ENCODE data around the gene FARP1.

DNA sequence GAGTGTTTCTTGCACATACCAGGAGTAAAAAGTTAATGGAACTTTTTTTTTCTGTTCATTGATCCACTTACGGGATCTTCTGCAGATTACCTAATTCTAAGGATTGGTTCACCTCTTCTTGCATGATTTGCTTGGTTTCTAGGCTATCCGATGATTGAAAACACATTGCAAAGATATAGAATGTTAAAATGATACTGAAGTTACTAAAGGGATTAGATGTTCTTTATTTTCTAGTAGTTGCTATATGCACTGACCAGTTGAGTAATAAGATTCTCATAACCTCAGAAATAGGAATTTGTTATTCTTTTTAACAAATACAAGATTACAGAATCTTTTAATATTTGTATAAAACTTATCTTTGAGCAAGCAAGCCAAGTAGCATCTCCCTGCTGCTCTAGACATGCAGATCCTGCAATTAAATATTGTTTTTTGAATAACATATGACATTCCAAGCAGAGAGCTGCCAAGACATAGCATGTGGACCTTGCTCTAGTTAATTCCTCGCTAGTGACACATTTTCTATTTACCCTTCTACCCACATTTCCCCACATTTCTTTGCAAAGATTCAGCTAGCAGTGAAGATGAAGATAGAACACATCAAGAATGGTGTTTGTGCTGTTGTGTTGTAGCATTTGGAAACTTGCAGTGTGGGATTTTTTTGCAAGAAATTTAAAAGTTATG lies 85.9 kb downstream of the FARP1 start:
- TF ChIP-seq, protein P1, sequence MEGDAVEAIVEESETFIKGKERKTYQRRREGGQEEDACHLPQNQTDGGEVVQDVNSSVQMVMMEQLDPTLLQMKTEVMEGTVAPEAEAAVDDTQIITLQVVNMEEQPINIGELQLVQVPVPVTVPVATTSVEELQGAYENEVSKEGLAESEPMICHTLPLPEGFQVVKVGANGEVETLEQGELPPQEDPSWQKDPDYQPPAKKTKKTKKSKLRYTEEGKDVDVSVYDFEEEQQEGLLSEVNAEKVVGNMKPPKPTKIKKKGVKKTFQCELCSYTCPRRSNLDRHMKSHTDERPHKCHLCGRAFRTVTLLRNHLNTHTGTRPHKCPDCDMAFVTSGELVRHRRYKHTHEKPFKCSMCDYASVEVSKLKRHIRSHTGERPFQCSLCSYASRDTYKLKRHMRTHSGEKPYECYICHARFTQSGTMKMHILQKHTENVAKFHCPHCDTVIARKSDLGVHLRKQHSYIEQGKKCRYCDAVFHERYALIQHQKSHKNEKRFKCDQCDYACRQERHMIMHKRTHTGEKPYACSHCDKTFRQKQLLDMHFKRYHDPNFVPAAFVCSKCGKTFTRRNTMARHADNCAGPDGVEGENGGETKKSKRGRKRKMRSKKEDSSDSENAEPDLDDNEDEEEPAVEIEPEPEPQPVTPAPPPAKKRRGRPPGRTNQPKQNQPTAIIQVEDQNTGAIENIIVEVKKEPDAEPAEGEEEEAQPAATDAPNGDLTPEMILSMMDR (IDR thresholded peaks at IDR 0.05) = no peak
- TF ChIP-seq OVOL2 (CRISPR knock-in tag; IDR thresholded peaks at IDR 0.05; ENCODE audit: borderline replicate concordance) = no peak
- TF ChIP-seq MYBL2 (CRISPR knock-in tag; IDR thresholded peaks at IDR 0.05) = no peak
- TF ChIP-seq, protein P2, sequence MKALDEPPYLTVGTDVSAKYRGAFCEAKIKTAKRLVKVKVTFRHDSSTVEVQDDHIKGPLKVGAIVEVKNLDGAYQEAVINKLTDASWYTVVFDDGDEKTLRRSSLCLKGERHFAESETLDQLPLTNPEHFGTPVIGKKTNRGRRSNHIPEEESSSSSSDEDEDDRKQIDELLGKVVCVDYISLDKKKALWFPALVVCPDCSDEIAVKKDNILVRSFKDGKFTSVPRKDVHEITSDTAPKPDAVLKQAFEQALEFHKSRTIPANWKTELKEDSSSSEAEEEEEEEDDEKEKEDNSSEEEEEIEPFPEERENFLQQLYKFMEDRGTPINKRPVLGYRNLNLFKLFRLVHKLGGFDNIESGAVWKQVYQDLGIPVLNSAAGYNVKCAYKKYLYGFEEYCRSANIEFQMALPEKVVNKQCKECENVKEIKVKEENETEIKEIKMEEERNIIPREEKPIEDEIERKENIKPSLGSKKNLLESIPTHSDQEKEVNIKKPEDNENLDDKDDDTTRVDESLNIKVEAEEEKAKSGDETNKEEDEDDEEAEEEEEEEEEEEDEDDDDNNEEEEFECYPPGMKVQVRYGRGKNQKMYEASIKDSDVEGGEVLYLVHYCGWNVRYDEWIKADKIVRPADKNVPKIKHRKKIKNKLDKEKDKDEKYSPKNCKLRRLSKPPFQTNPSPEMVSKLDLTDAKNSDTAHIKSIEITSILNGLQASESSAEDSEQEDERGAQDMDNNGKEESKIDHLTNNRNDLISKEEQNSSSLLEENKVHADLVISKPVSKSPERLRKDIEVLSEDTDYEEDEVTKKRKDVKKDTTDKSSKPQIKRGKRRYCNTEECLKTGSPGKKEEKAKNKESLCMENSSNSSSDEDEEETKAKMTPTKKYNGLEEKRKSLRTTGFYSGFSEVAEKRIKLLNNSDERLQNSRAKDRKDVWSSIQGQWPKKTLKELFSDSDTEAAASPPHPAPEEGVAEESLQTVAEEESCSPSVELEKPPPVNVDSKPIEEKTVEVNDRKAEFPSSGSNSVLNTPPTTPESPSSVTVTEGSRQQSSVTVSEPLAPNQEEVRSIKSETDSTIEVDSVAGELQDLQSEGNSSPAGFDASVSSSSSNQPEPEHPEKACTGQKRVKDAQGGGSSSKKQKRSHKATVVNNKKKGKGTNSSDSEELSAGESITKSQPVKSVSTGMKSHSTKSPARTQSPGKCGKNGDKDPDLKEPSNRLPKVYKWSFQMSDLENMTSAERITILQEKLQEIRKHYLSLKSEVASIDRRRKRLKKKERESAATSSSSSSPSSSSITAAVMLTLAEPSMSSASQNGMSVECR (CRISPR knock-in tag; IDR thresholded peaks at IDR 0.05; ENCODE audit: borderline replicate concordance) = no peak
- no peak for TF ChIP-seq JUN (CRISPR knock-in tag; IDR thresholded peaks at IDR 0.05)
- TF ChIP-seq, protein P3, sequence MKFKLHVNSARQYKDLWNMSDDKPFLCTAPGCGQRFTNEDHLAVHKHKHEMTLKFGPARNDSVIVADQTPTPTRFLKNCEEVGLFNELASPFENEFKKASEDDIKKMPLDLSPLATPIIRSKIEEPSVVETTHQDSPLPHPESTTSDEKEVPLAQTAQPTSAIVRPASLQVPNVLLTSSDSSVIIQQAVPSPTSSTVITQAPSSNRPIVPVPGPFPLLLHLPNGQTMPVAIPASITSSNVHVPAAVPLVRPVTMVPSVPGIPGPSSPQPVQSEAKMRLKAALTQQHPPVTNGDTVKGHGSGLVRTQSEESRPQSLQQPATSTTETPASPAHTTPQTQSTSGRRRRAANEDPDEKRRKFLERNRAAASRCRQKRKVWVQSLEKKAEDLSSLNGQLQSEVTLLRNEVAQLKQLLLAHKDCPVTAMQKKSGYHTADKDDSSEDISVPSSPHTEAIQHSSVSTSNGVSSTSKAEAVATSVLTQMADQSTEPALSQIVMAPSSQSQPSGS (CRISPR knock-in tag; IDR thresholded peaks at IDR 0.05; ENCODE audit: borderline replicate concordance, low read depth) = no peak

Data from WTC11 (cell line).